Prostate gland (tissue), 2 donors: ENCODE data around the gene RELL1. TPM values are rescaled to one million over a fixed set of nuclear protein-coding genes. Genes with fewer than 3 reads are reported as not detected.

Experiments used
- DNase-seq: peaks from one replicate; pipeline ENCODE4 v3.0.0-alpha.2; 2019; ENCODE audit warnings: low spot score
- H3K27ac ChIP-seq, 2 donors: fragments of 200-600 bp; sonication (generic); 2 replicates each; pipeline ENCODE4 v1.5.1; 2017 to 2019
- H3K27me3 ChIP-seq: fragments of 200-600 bp; sonication (generic); replicated peaks from 2 replicates; pipeline ENCODE4 v1.5.1; 2019; ENCODE audit not compliant: insufficient read depth
- H3K36me3 ChIP-seq, 2 donors: fragments of 200-600 bp; sonication (generic); 1 replicate in 1 of 2; 2 replicates in 1 of 2; pipeline versions ENCODE4 v1.5.1 to v1.8.1; 2017 to 2019
- H3K4me1 ChIP-seq: fragments of 200-600 bp; sonication (generic); replicated peaks from 2 replicates; pipeline ENCODE4 v1.5.1; 2019
- H3K4me3 ChIP-seq, 2 donors: fragments of 200-600 bp; sonication (generic); 2 replicates each; pipeline ENCODE4 v1.5.1; 2017 to 2019
- H3K9me3 ChIP-seq: fragments of 200-600 bp; sonication (generic); 2 replicates; pipeline ENCODE4 v1.5.1; 2017
- POLR2A ChIP-seq: fragments of 450-650 bp; IDR thresholded peaks from one replicate; pipeline ENCODE4 v1.6.1; 2016; ENCODE audit warnings: antibody characterized with exemption, mild to moderate bottlenecking
- POLR2AphosphoS5 ChIP-seq: sonication (generic); formaldehyde crosslinking; IDR thresholded peaks from one replicate; pipeline ENCODE4 v1.6.1; 2017; ENCODE audit warnings: antibody characterized with exemption
- WGBS: methylation state at CpG from one replicate; pipeline ENCODE4 v1.1.5; 2018; 5-methylcytosine and 5-hydroxymethylcytosine counted together
- intact Hi-C: fragments of 100-400 bp; cut with DNase I; formaldehyde crosslinking; loops from one replicate; pipeline ENCODE4 v1.14.2; 2022
- total RNA-seq, 2 donors: library from RNA; depleted of rRNA; stranded (reverse); fragments of >200 nt; gene quantifications; one replicate each; pipeline ENCODE4 v1.1.0, GENCODE V29; 2016
- TF ChIP-seq, protein P1 (sequence below), 4 experiments: fragments of 200-600 bp in 2 of 4; fragments of 450-650 bp in 2 of 4; sonication (generic) in 2 of 4; IDR thresholded peaks; 1 replicate in 3 of 4; 2 replicates in 1 of 4; pipeline ENCODE4 v1.5.1; 2016 to 2019; ENCODE audit warnings: antibody characterized with exemption in 4 of 4, mild to moderate bottlenecking in 2 of 4, moderate library complexity in 2 of 4

The RELL1 gene
- total RNA-seq, 2 donors from 2014 or later: 18.9 to 26.2 TPM

DNA sequence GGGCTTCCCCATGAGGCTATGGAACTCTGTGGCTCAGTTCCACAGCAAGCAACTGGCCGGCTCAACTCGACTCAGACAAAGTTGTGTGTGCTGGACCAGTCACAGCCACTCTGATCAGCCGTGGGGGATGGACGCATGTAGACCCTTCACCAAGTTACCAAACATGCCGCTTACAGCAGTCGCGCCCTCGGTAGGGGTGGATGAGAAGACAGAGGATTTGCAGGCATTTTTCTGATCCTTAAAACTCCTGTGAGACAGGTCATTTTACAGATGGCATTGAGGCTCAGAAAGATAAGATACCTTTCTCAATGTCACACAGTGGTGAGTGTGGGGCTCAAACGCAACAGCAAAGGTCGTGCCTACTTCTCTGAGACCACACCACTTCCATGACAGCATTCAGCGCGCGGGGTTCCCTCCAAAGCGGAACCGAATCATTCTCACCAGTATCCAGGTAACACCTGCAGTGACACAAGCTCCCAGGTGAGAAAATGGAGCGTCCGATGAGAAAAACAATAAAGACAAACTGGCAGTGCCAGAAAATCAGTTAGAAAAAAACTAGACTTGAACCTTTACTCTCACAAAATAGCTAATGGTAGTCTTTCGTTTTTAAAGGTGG, 83.6 kb downstream of the RELL1 start:
- TF ChIP-seq POLR2A (no peak), POLR2AphosphoS5 (no peak)
- TF ChIP-seq, protein P1, sequence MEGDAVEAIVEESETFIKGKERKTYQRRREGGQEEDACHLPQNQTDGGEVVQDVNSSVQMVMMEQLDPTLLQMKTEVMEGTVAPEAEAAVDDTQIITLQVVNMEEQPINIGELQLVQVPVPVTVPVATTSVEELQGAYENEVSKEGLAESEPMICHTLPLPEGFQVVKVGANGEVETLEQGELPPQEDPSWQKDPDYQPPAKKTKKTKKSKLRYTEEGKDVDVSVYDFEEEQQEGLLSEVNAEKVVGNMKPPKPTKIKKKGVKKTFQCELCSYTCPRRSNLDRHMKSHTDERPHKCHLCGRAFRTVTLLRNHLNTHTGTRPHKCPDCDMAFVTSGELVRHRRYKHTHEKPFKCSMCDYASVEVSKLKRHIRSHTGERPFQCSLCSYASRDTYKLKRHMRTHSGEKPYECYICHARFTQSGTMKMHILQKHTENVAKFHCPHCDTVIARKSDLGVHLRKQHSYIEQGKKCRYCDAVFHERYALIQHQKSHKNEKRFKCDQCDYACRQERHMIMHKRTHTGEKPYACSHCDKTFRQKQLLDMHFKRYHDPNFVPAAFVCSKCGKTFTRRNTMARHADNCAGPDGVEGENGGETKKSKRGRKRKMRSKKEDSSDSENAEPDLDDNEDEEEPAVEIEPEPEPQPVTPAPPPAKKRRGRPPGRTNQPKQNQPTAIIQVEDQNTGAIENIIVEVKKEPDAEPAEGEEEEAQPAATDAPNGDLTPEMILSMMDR (IDR thresholded peaks at IDR 0.05): no peak
- Histone ChIP-seq H3K27me3 (no peaks in the 10 kb centered on the region), H3K36me3 (no peaks in the 10 kb centered on the region), H3K27ac (no peak overlapping the region), H3K9me3 (no peaks in the 10 kb centered on the region), H3K4me1 (no peaks in the 10 kb centered on the region), H3K4me3 (no peak overlapping the region)
- 68% methylated on average over 18 of the region's 18 CpGs for WGBS
- intact Hi-C loops: loop anchor here (5.0 to 10.0 kb wide), 3 partner anchors 82 to 435 kb away; partner anchors contain the start of genes RELL1 and TBC1D1
- DNase-seq: no peak

DNA sequence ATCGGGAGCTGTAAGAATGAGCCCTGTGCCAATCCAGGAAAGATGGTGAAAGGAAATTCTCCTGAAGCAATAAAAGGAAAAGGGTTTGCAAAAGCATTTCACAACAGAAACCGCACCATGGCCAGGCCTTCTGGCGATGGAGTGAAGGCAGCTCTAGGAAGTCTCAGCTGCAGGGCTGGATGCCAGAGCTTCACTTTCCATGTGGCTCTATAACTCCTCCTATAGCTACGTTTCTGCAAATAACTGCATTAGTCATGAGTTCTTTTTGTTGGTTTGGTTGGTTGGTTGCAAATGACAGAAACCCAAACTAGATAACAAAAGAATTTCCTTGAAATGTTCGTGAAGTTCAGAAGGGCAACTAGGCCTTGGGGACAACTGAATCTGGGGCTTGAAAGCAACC, 84.6 kb downstream of the RELL1 start:
- no peaks in the 10 kb centered on the region for H3K4me1 ChIP-seq
- no peaks in the 10 kb centered on the region for H3K9me3 ChIP-seq
- no peaks in the 10 kb centered on the region for H3K27me3 ChIP-seq
- no peak for DNase-seq
- TF ChIP-seq, protein P1 (IDR thresholded peaks at IDR 0.05): no peak
- TF ChIP-seq POLR2AphosphoS5 (no peak), POLR2A (no peak)
- intact Hi-C loops: loop anchor here (5.0 to 10.0 kb wide), 3 partner anchors 83 to 436 kb away; partner anchors contain the start of genes RELL1 and TBC1D1
- H3K4me3 ChIP-seq: no peak overlapping the region
- 56% methylated on average over 5 of the region's 5 CpGs for WGBS
- no peak overlapping the region for H3K27ac ChIP-seq
- H3K36me3 ChIP-seq: no peaks in the 10 kb centered on the region

GRCh38 chr4:37599092-37599790, 86.9 kb downstream of the RELL1 start:
- no peaks in the 10 kb centered on the region for H3K27me3 ChIP-seq
- no peak for DNase-seq
- WGBS: 80% methylated on average over 9 of the region's 9 CpGs
- no peak overlapping the region for H3K4me3 ChIP-seq
- intact Hi-C loops: no loop called here
- H3K4me1 ChIP-seq: no peaks in the 10 kb centered on the region
- no peaks in the 10 kb centered on the region for H3K36me3 ChIP-seq
- H3K9me3 ChIP-seq: no peaks in the 10 kb centered on the region
- no peak for TF ChIP-seq POLR2AphosphoS5
- TF ChIP-seq, protein P1 (IDR thresholded peaks at IDR 0.05): no peak
- no peak for TF ChIP-seq POLR2A
- no peak overlapping the region for H3K27ac ChIP-seq

DNA sequence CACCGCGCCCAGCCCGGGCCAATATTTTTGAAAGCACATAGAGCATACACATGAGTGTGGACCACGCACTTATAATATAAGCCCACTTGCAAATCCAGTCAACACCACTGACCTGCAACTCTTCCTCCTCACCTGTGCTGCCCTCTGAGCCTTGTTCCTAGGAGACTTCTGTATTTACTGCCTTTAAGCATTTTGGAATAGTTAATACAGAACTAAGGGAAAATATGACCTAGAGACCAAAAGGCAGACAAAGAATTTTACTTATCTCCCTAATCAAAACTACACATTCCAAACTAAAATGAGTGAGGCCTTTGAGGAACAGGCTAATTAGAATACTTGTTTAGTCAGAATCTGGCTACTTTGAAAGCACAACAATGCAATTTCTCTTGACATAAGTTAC, 89.1 kb downstream of the RELL1 start:
- no peaks in the 10 kb centered on the region for H3K4me1 ChIP-seq
- intact Hi-C loops: no loop called here
- H3K4me3 ChIP-seq: no peak overlapping the region
- H3K27me3 ChIP-seq: no peaks in the 10 kb centered on the region
- no peaks in the 10 kb centered on the region for H3K9me3 ChIP-seq
- DNase-seq: no peak
- WGBS: 92% methylated on average over 4 of the region's 4 CpGs
- TF ChIP-seq POLR2A: no peak
- TF ChIP-seq, protein P1 (IDR thresholded peaks at IDR 0.05): no peak
- no peak for TF ChIP-seq POLR2AphosphoS5
- no peak overlapping the region for H3K27ac ChIP-seq
- H3K36me3 ChIP-seq: no peaks in the 10 kb centered on the region
